Tibial nerve (tissue), 4 donors: ENCODE results near the gene EXOSC2. TPM values are rescaled to one million over a fixed set of nuclear protein-coding genes. Genes with fewer than 3 reads are reported as not detected.

Experiments
- DNase-seq, 2 donors: peaks; one replicate each; pipeline ENCODE4 v3.0.0-alpha.2; 2019; ENCODE audit warnings: low spot score in 2 of 2
- H3K27ac ChIP-seq, 4 donors: fragments of 200-600 bp; sonication (generic) in 3 of 4; one replicate each; pipeline ENCODE4 v1.5.1; 2017 to 2019; ENCODE audit warnings: mild to moderate bottlenecking in 1 of 4
- H3K27me3 ChIP-seq, 2 donors: fragments of 200-600 bp; sonication (generic) in 1 of 2; one replicate each; pipeline versions ENCODE4 v1.5.1 to v1.6.0; 2017 to 2019
- H3K36me3 ChIP-seq, 3 donors: fragments of 200-600 bp; sonication (generic); one replicate each; pipeline ENCODE4 v1.5.1; 2018 to 2019
- H3K4me1 ChIP-seq, 4 donors: fragments of 200-600 bp; sonication (generic) in 3 of 4; one replicate each; pipeline ENCODE4 v1.5.1; 2017 to 2019
- H3K4me3 ChIP-seq, 4 donors: fragments of 200-600 bp; sonication (generic) in 3 of 4; one replicate each; pipeline ENCODE4 v1.5.1; 2017 to 2019; ENCODE audit warnings: mild to moderate bottlenecking in 1 of 4, moderate library complexity in 1 of 4
- H3K9me3 ChIP-seq, 4 donors: fragments of 200-600 bp; sonication (generic) in 3 of 4; one replicate each; pipeline ENCODE4 v1.5.1; 2017 to 2019
- EP300 ChIP-seq, 2 donors: sonication (generic); formaldehyde crosslinking; IDR thresholded peaks; one replicate each; pipeline ENCODE4 v1.6.1; 2017; ENCODE audit warnings: antibody characterized with exemption in 2 of 2, mild to moderate bottlenecking in 1 of 2
- POLR2A ChIP-seq, 2 donors: fragments of 450-650 bp; IDR thresholded peaks; one replicate each; pipeline ENCODE4 v1.6.1; 2017; ENCODE audit warnings: antibody characterized with exemption in 2 of 2, mild to moderate bottlenecking in 2 of 2, moderate library complexity in 2 of 2
- WGBS, 2 donors: methylation state at CpG; one replicate each; pipeline ENCODE4 v1.1.5; 2018; 5-methylcytosine and 5-hydroxymethylcytosine counted together
- total RNA-seq, 4 donors: library from RNA; depleted of rRNA; stranded (reverse); fragments of >200 nt; gene quantifications; one replicate each; pipeline ENCODE4 v1.1.0, GENCODE V29; 2016
- TF ChIP-seq, protein P1 (sequence below), 5 experiments: fragments of 200-600 bp in 3 of 5; fragments of 450-650 bp in 2 of 5; sonication (generic) in 3 of 5; IDR thresholded peaks; one replicate each; pipeline ENCODE4 v1.5.1; 2016 to 2019; ENCODE audit warnings: antibody characterized with exemption in 5 of 5, mild to moderate bottlenecking in 3 of 5, moderate library complexity in 2 of 5

The EXOSC2 gene
- total RNA-seq, 4 donors from 2014 or later = 17.3 to 26.7 (median 24.9) TPM

DNA sequence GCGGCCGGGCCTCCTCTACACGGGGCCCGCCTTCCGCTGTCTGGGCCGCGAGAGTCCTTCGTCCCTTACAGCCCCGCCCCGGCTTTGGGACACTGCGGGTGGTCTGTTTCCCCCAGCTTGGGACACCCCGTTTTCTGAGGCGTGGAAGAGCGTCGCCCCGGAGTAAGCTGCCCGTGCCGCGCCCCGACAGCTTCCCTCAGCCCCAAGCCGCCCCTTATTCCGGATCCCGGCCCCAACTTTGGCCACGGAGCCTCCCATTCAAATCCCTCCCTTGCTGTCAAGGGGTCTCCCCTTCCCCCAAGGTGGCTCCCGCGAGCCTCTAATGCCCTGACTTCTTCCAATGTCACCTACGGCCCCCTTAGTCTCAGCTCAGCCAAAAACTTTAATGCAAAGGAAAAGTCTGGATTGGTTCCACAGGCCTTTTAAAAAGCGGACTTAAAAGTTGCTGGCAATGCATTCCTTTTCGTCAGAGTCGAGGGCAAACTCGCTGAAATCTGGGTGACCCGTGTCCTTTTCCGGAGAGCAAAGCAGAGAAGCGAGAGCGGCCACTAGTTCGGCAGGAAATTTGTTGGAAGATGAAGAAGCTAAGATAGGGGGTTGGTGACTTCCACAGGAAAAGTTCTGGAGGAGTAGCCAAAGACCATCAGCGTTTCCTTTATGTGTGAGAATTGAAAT, 19.8 kb downstream of the EXOSC2 start:
- WGBS, 2 donors = 1% methylated on average over 28 to 31 of the region's 37 CpGs
- H3K4me1 ChIP-seq = peaks cover 0 to 42% (median 30%) of the 10 kb centered on the region in 4 donors
- H3K27ac ChIP-seq = peak overlapping the region; percentile 95 to 99 (median 98)
- no peaks in the 10 kb centered on the region for H3K27me3 ChIP-seq
- DNase-seq = peak in 1 of 2 donors; percentile 48
- H3K36me3 ChIP-seq = no peaks in the 10 kb centered on the region
- TF ChIP-seq POLR2A (IDR thresholded peaks at IDR 0.05) (no peak), EP300 (IDR thresholded peaks at IDR 0.05) (peak in 1 of 2 donors; percentile 27)
- TF ChIP-seq, protein P1, sequence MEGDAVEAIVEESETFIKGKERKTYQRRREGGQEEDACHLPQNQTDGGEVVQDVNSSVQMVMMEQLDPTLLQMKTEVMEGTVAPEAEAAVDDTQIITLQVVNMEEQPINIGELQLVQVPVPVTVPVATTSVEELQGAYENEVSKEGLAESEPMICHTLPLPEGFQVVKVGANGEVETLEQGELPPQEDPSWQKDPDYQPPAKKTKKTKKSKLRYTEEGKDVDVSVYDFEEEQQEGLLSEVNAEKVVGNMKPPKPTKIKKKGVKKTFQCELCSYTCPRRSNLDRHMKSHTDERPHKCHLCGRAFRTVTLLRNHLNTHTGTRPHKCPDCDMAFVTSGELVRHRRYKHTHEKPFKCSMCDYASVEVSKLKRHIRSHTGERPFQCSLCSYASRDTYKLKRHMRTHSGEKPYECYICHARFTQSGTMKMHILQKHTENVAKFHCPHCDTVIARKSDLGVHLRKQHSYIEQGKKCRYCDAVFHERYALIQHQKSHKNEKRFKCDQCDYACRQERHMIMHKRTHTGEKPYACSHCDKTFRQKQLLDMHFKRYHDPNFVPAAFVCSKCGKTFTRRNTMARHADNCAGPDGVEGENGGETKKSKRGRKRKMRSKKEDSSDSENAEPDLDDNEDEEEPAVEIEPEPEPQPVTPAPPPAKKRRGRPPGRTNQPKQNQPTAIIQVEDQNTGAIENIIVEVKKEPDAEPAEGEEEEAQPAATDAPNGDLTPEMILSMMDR (IDR thresholded peaks at IDR 0.05) = no peak
- H3K4me3 ChIP-seq = peak overlapping the region; percentile 86 to 99 (median 93)
- no peaks in the 10 kb centered on the region for H3K9me3 ChIP-seq

DNA sequence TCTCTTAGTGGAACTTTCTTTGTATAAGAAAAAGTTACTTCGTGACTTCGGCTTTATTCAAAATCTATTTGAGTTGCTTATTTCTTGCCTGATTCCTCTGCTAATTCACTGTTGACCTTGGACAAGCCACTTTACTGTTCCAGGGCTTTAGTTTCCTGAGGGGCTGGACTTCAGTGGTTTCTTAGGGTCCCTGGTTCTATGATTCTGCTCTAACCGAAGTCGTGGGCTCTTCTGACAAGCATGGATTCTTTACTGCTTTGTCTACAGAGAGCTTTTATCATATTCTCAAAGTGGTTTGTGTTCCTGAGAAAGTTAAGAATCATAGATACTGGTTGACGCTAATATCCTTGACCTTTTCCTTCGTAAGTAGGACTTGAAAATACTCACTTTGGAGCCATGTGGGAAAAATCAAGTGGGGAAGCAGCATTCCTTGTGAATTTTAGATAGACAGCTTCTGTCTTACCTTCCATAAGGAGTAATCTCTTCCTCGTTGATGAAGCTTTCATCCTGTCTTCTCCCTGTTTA, 21.1 kb downstream of the EXOSC2 start:
- WGBS, 2 donors = 15 to 24% methylated on average over 7 of the region's 7 CpGs
- H3K27me3 ChIP-seq = no peaks in the 10 kb centered on the region
- H3K27ac ChIP-seq = peak overlapping the region; percentile 2 to 99 (median 65)
- TF ChIP-seq EP300 (IDR thresholded peaks at IDR 0.05) (no peak), POLR2A (IDR thresholded peaks at IDR 0.05) (no peak)
- TF ChIP-seq, protein P1 (IDR thresholded peaks at IDR 0.05) = no peak
- peaks cover 0 to 42% (median 30%) of the 10 kb centered on the region in 4 donors for H3K4me1 ChIP-seq
- DNase-seq = no peak
- no peaks in the 10 kb centered on the region for H3K9me3 ChIP-seq
- peak overlapping the region; percentile 10 to 99 (median 63) for H3K4me3 ChIP-seq
- H3K36me3 ChIP-seq = no peaks in the 10 kb centered on the region

DNA sequence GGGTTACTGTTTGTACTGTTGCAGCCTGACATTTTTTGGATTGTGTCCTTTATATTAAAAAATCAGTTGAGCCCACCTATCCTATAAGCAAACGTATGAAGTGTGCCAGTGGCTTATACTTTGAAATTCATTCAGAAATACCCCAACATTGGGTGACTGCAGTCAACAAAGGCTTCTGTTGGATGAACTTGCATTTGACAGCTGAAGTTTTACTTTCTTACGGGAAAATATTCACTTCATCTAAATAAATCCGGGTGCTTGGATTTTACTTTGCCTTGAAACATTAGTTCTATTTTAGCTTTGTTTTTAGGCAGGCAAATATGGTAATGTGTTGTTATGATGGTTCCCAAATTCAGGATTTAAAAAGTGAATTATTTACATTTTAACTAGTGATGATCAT, 21.7 kb downstream of the EXOSC2 start:
- Histone ChIP-seq H3K27ac (peak overlapping the region in 2 of 4 donors; percentile 98 to 99), H3K4me3 (peak overlapping the region in 3 of 4 donors; percentile 30 to 99 (median 96)), H3K27me3 (no peaks in the 10 kb centered on the region), H3K9me3 (no peaks in the 10 kb centered on the region), H3K36me3 (no peaks in the 10 kb centered on the region), H3K4me1 (peaks cover 0 to 42% (median 30%) of the 10 kb centered on the region in 4 donors)
- TF ChIP-seq, protein P1 (IDR thresholded peaks at IDR 0.05) = no peak
- no peak for TF ChIP-seq POLR2A (IDR thresholded peaks at IDR 0.05)
- no peak for TF ChIP-seq EP300 (IDR thresholded peaks at IDR 0.05)
- 9 to 14% methylated on average over 3 of the region's 3 CpGs for WGBS, 2 donors
- no peak for DNase-seq

DNA sequence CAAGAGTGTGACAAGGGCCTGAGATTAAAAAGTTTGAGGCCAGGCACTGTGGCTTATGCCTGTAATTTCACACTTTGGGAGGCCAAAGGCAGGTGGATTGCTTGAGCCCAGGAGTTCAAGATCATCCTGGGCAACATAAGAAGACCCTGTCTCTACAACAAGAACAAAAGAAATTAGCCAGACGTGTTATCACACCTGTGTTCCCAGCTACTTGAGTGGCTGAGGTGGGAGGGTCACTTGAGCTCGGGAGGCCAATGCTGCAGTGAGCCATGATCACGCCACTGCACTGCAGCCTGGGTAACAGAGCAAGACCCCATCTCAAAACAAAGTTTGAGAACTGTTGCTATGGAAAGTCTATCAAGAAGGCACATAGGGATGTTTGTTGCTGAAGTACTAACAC, 25.0 kb downstream of the EXOSC2 start:
- DNase-seq = no peak
- no peaks in the 10 kb centered on the region for H3K9me3 ChIP-seq
- H3K4me1 ChIP-seq = peaks cover 0 to 43% (median 30%) of the 10 kb centered on the region in 4 donors
- H3K36me3 ChIP-seq = no peaks in the 10 kb centered on the region
- H3K4me3 ChIP-seq = no peak overlapping the region
- no peak overlapping the region for H3K27ac ChIP-seq
- TF ChIP-seq POLR2A (IDR thresholded peaks at IDR 0.05) = no peak
- TF ChIP-seq, protein P1 (IDR thresholded peaks at IDR 0.05) = no peak
- TF ChIP-seq EP300 (IDR thresholded peaks at IDR 0.05) = no peak
- 77 to 82% methylated on average over 3 of the region's 3 CpGs for WGBS, 2 donors
- H3K27me3 ChIP-seq = no peaks in the 10 kb centered on the region

DNA sequence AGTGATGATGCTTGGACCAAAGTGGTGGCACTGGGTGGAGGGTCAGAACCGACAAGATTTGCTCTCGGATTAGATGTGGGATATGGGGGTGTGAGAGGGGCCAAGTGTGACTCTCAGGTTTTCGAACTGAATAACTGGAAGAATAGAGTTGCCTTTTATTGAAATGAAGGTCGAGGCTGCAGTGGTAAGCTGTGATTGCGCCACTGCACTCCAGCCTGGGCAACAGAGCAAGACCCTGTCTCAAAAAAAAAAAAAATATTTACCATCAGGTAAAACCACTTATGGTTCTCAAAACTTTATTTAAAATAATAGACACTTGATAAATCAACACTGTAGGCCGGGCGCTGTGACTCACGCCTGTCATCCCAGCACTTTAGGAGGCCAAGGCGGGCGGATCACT, 27.2 kb downstream of the EXOSC2 start:
- no peak for TF ChIP-seq EP300 (IDR thresholded peaks at IDR 0.05)
- TF ChIP-seq POLR2A (IDR thresholded peaks at IDR 0.05) = no peak
- TF ChIP-seq, protein P1 (IDR thresholded peaks at IDR 0.05) = no peak
- H3K36me3 ChIP-seq = no peaks in the 10 kb centered on the region
- peaks cover 0 to 21% (median 13%) of the 10 kb centered on the region in 4 donors for H3K4me1 ChIP-seq
- no peak overlapping the region for H3K27ac ChIP-seq
- 93 to 95% methylated on average over 10 of the region's 10 CpGs for WGBS, 2 donors
- no peaks in the 10 kb centered on the region for H3K27me3 ChIP-seq
- H3K9me3 ChIP-seq = no peaks in the 10 kb centered on the region
- H3K4me3 ChIP-seq = no peak overlapping the region
- no peak for DNase-seq
